ENCODE results near the gene SLC18B1. TPM values are rescaled to one million over a fixed set of nuclear protein-coding genes. Genes with fewer than 3 reads are reported as not detected.

SLC18B1 gene
- total and polyA plus RNA-seq, 4 donors = 34.0 to 57.8 (median 42.3) TPM

DNA sequence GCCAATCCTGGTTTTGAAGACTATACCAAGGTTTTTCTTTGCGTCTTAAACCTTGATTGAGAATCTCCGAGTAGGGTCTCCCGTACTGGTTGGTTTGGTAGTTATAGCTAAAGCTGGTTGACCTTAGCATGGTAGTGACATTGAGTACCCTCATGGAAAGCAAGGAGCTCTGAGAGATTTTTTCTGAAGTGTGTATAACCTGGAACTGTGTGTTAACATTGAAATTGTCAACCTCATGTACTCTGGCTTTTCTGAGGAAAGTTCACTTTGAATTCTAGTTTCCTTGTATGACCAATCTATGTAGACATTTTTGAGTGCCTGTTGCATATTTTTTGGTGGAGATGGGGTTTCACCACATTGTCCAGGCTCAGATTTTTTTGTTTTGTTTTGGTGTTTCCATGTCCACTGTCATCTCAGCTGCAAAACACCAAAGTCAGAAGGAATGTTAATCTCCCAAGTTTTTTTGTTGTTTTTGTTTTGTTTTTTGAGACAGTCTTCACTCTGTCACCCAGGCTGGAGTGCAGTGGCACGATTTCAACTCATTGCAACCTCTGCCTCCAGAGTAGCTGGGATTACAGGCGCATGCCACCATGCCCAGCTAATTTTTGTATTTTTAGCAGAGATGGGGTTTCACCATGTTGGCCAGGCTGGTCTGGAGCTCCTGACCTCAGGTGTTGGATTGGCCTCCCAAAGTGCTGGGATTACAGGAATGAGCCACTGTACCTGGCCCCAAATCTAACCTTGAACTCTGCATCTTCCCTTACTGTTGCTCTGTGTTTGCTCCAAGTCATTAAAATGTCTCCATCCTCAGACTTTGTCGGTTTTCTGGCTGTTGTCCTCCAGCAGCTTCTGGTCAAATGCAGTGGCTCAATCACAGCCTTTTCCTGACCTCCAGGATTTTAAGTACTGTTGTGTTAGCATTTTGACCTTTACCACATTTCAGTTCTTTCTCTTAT lies 20.2 kb upstream of the SLC18B1 start:
- H3K27ac ChIP-seq (ENCODE audit: low read depth, low read length) = no peak overlapping the region
- no peak overlapping the region for H3K4me3 ChIP-seq (ENCODE audit: low read depth, low read length)
- H3K4me1 ChIP-seq (ENCODE audit: control insufficient read depth, insufficient read depth, low read length) = peaks cover 6% of the 10 kb centered on the region
- peaks cover 16% of the 10 kb centered on the region for H3K36me3 ChIP-seq (ENCODE audit: control insufficient read depth, insufficient read depth, low read length)
- DNase-seq (ENCODE audit: low read depth in 4 of 6, low spot score in 6 of 6) = no peak
- no peaks in the 10 kb centered on the region for H3K9me3 ChIP-seq (ENCODE audit: control insufficient read depth, insufficient read depth, low read length)
- no peaks in the 10 kb centered on the region for H3K27me3 ChIP-seq (ENCODE audit: control insufficient read depth, insufficient read depth, low read length)
- WGBS (ENCODE audit: insufficient coverage) = 81% methylated on average over 6 of the region's 6 CpGs

- peaks cover 11% of the 10 kb centered on the region for H3K4me1 ChIP-seq (ENCODE audit: control insufficient read depth, insufficient read depth, low read length)
- 95% methylated on average over 10 of the region's 10 CpGs for WGBS (ENCODE audit: insufficient coverage)
- H3K27ac ChIP-seq (ENCODE audit: low read depth, low read length) = no peak overlapping the region
- H3K9me3 ChIP-seq (ENCODE audit: control insufficient read depth, insufficient read depth, low read length) = no peaks in the 10 kb centered on the region
- no peak for DNase-seq (ENCODE audit: low read depth in 4 of 6, low spot score in 6 of 6)
- H3K36me3 ChIP-seq (ENCODE audit: control insufficient read depth, insufficient read depth, low read length) = peaks cover 16% of the 10 kb centered on the region
- H3K27me3 ChIP-seq (ENCODE audit: control insufficient read depth, insufficient read depth, low read length) = no peaks in the 10 kb centered on the region
- no peak overlapping the region for H3K4me3 ChIP-seq (ENCODE audit: low read depth, low read length)
These were observed 19.3 kb upstream of the SLC18B1 start for GRCh38 chr6:132817554-132818403.

DNA sequence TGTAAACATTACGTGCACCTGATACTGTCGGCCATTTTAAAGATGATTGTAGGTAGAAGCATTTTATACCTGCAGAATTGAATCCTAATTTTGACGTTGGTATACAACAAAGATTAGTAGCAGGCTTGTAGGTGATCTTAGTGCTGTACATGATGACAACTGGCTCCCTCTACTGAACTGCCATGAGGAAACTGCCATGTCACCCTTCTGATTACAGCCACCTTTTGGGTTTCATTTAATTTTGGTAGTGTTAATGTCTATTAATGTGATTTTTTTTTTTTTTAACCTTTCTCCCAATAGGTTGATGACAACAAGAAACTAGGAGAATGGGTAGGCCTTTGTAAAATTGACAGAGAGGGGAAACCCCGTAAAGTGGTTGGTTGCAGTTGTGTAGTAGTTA lies 18.2 kb upstream of the SLC18B1 start:
- WGBS (ENCODE audit: insufficient coverage) = 96% methylated on average over 3 of the region's 4 CpGs
- peaks cover 11% of the 10 kb centered on the region for H3K4me1 ChIP-seq (ENCODE audit: control insufficient read depth, insufficient read depth, low read length)
- H3K27ac ChIP-seq (ENCODE audit: low read depth, low read length) = no peak overlapping the region
- DNase-seq (ENCODE audit: low read depth in 4 of 6, low spot score in 6 of 6) = no peak
- no peak overlapping the region for H3K4me3 ChIP-seq (ENCODE audit: low read depth, low read length)
- H3K9me3 ChIP-seq (ENCODE audit: control insufficient read depth, insufficient read depth, low read length) = no peaks in the 10 kb centered on the region
- peaks cover 16% of the 10 kb centered on the region for H3K36me3 ChIP-seq (ENCODE audit: control insufficient read depth, insufficient read depth, low read length)
- no peaks in the 10 kb centered on the region for H3K27me3 ChIP-seq (ENCODE audit: control insufficient read depth, insufficient read depth, low read length)

DNA sequence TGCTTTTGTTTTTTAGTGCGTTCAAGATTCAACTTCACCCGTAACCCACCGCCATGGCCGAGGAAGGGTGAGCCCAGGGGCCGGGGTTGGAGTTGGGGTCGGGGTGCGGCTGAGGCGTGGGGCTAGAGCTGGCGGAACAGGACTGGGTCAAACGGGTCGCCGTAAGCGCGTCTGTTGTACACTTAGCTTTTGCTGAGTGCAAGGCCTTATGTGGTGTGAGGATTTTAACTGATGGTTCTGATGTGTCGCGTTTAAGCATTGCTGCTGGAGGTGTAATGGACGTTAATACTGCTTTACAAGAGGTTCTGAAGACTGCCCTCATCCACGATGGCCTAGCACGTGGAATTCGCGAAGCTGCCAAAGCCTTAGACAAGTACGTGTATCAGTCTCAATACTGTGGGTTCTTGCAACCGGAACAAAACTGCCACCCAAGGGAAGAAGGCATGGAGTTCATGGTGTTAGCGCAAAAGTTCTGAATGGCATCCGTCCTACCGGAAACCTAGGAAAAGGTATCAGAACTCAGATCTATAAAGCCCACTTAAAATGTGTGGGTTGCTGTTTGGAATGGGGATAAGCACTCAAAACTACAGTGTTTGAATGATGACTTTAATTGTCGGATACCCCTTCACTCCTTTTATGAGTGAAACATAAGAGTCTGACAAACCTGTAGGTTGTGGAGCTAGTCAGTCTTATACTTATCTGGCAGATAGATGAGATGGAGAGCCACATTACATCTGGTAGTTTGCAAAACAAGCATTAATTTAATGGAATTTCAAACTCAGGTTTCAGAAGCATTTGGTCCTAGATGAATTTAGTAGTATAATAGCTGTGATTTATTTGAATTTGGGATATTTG lies 16.5 kb upstream of the SLC18B1 start:
- Histone ChIP-seq H3K36me3 (ENCODE audit: control insufficient read depth, insufficient read depth, low read length) (peaks cover 16% of the 10 kb centered on the region), H3K4me1 (ENCODE audit: control insufficient read depth, insufficient read depth, low read length) (peaks cover 11% of the 10 kb centered on the region), H3K4me3 (ENCODE audit: low read depth, low read length) (peak overlapping the region; percentile 83), H3K9me3 (ENCODE audit: control insufficient read depth, insufficient read depth, low read length) (no peaks in the 10 kb centered on the region), H3K27me3 (ENCODE audit: control insufficient read depth, insufficient read depth, low read length) (no peaks in the 10 kb centered on the region), H3K27ac (ENCODE audit: low read depth, low read length) (peak overlapping the region; percentile 95)
- DNase-seq (ENCODE audit: low read depth in 4 of 6, low spot score in 6 of 6) = no peak
- WGBS (ENCODE audit: insufficient coverage) = 0% methylated on average over 23 of the region's 27 CpGs

GRCh38 chr6:132813173-132813856 lies 14.9 kb upstream of the SLC18B1 start:
- Histone ChIP-seq H3K4me3 (ENCODE audit: low read depth, low read length) (peak overlapping the region; percentile 83), H3K27ac (ENCODE audit: low read depth, low read length) (peak overlapping the region; percentile 95), H3K9me3 (ENCODE audit: control insufficient read depth, insufficient read depth, low read length) (no peaks in the 10 kb centered on the region), H3K27me3 (ENCODE audit: control insufficient read depth, insufficient read depth, low read length) (no peaks in the 10 kb centered on the region), H3K4me1 (ENCODE audit: control insufficient read depth, insufficient read depth, low read length) (peaks cover 11% of the 10 kb centered on the region), H3K36me3 (ENCODE audit: control insufficient read depth, insufficient read depth, low read length) (peaks cover 7% of the 10 kb centered on the region)
- DNase-seq (ENCODE audit: low read depth in 4 of 6, low spot score in 6 of 6) = peak in 3 of 6 donors; percentile 43 to 80 (median 75)
- under 1% methylated on average over 19 of the region's 27 CpGs for WGBS (ENCODE audit: insufficient coverage)

GRCh38 chr6:132812756-132813172 lies 14.3 kb upstream of the SLC18B1 start:
- Histone ChIP-seq H3K4me1 (ENCODE audit: control insufficient read depth, insufficient read depth, low read length) (peaks cover 11% of the 10 kb centered on the region), H3K27ac (ENCODE audit: low read depth, low read length) (peak overlapping the region; percentile 95), H3K4me3 (ENCODE audit: low read depth, low read length) (peak overlapping the region; percentile 83), H3K27me3 (ENCODE audit: control insufficient read depth, insufficient read depth, low read length) (no peaks in the 10 kb centered on the region), H3K36me3 (ENCODE audit: control insufficient read depth, insufficient read depth, low read length) (peaks cover 2% of the 10 kb centered on the region), H3K9me3 (ENCODE audit: control insufficient read depth, insufficient read depth, low read length) (no peaks in the 10 kb centered on the region)
- 0% methylated on average over 5 of the region's 5 CpGs for WGBS (ENCODE audit: insufficient coverage)
- no peak for DNase-seq (ENCODE audit: low read depth in 4 of 6, low spot score in 6 of 6)

- DNase-seq (ENCODE audit: low read depth in 4 of 6, low spot score in 6 of 6) = peak in 1 of 6 donors; percentile 31
These were observed 13.9 kb upstream of the SLC18B1 start for GRCh38 chr6:132812255-132812732.

DNA sequence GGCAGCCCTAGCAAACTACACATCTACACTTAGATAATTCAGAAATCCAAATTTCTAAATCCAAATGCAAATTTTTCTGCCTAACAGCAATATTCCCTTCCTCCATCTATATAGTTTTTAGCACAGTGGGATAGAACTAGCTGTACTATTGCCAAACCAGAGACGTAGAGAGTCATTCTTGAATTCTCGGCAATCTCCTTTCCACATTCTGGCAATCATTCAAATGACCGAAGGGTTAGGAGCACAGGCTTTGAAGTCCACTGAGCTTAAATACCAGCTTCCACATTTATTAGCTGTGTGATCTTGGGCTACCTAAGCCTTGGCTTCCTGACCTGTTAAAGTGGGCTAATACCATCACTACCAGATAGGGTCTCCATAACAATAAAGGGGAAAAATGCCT lies 12.8 kb upstream of the SLC18B1 start:
- Histone ChIP-seq H3K36me3 (ENCODE audit: control insufficient read depth, insufficient read depth, low read length) (no peaks in the 10 kb centered on the region), H3K27ac (ENCODE audit: low read depth, low read length) (no peak overlapping the region), H3K27me3 (ENCODE audit: control insufficient read depth, insufficient read depth, low read length) (no peaks in the 10 kb centered on the region), H3K9me3 (ENCODE audit: control insufficient read depth, insufficient read depth, low read length) (no peaks in the 10 kb centered on the region), H3K4me3 (ENCODE audit: low read depth, low read length) (no peak overlapping the region), H3K4me1 (ENCODE audit: control insufficient read depth, insufficient read depth, low read length) (peaks cover 11% of the 10 kb centered on the region)
- DNase-seq (ENCODE audit: low read depth in 4 of 6, low spot score in 6 of 6) = no peak
- 52% methylated on average over 3 of the region's 3 CpGs for WGBS (ENCODE audit: insufficient coverage)

More at GRCh38 chr6:132812255-132812732, 13.9 kb upstream of the SLC18B1 start:
- 14% methylated on average over 1 of the region's 2 CpGs for WGBS (ENCODE audit: insufficient coverage)
- Histone ChIP-seq H3K27me3 (ENCODE audit: control insufficient read depth, insufficient read depth, low read length) (no peaks in the 10 kb centered on the region), H3K36me3 (ENCODE audit: control insufficient read depth, insufficient read depth, low read length) (no peaks in the 10 kb centered on the region), H3K4me1 (ENCODE audit: control insufficient read depth, insufficient read depth, low read length) (peaks cover 11% of the 10 kb centered on the region), H3K9me3 (ENCODE audit: control insufficient read depth, insufficient read depth, low read length) (no peaks in the 10 kb centered on the region), H3K4me3 (ENCODE audit: low read depth, low read length) (peak overlapping the region; percentile 83), H3K27ac (ENCODE audit: low read depth, low read length) (peak overlapping the region; percentile 95)
